Subcutaneous adipose tissue (tissue), 4 donors: Measurements from ENCODE around the gene DHRS2. TPM values are rescaled to one million over a fixed set of nuclear protein-coding genes. Genes with fewer than 3 reads are reported as not detected.

Experiments
- total RNA-seq, 4 donors: library from RNA; depleted of rRNA; stranded (reverse); fragments of >200 nt; gene quantifications; one replicate each; pipeline ENCODE4 v1.1.0, GENCODE V29; 2016
- TF ChIP-seq, protein P1 (sequence below): fragments of 450-650 bp; IDR thresholded peaks from one replicate; pipeline ENCODE4 v1.5.1; 2016; ENCODE audit warnings: low read depth, mild to moderate bottlenecking, control low read depth, antibody characterized with exemption, moderate library complexity

The DHRS2 gene
- total RNA-seq, 4 donors from 2014 or later: not detected

DNA sequence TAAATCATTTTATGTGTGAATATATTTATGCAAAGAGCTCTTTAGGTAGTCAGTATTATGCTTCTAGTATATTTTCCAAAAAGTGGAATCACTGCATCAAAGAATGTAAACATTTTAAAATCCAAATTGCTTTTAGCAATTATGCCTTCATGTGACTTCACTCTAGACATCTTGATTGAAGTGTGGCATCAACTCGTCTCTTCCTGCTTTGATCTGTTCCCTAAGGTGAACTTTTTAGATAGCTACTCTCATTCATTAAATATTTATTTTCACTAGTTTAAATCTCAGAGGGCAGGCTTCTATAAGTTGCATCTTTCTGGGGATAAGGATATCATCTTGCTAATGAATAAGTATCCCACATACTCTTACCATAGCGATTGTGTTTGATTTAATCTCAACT lies 39.2 kb downstream of the DHRS2 start:
- TF ChIP-seq, protein P1, sequence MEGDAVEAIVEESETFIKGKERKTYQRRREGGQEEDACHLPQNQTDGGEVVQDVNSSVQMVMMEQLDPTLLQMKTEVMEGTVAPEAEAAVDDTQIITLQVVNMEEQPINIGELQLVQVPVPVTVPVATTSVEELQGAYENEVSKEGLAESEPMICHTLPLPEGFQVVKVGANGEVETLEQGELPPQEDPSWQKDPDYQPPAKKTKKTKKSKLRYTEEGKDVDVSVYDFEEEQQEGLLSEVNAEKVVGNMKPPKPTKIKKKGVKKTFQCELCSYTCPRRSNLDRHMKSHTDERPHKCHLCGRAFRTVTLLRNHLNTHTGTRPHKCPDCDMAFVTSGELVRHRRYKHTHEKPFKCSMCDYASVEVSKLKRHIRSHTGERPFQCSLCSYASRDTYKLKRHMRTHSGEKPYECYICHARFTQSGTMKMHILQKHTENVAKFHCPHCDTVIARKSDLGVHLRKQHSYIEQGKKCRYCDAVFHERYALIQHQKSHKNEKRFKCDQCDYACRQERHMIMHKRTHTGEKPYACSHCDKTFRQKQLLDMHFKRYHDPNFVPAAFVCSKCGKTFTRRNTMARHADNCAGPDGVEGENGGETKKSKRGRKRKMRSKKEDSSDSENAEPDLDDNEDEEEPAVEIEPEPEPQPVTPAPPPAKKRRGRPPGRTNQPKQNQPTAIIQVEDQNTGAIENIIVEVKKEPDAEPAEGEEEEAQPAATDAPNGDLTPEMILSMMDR: no peak

DNA sequence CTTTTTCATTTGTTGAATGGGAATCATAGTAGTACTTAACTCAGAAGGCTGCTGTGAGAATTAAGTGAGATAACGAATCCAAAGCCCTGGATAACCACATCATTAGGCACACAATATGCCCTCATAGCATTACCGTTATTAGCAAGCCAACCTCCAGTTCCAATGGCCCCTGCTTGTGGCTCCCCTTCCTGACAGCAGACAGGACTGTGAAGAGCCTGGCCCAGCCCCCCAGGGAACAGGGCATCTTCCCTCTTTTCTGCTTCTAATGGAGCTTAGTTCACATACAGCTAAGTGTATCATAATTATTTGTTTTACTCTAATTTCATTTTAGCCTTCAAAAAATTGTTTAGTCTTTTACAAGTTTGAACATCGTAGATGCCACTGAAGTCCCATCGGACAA lies 39.7 kb downstream of the DHRS2 start:
- TF ChIP-seq, protein P1: no peak

DNA sequence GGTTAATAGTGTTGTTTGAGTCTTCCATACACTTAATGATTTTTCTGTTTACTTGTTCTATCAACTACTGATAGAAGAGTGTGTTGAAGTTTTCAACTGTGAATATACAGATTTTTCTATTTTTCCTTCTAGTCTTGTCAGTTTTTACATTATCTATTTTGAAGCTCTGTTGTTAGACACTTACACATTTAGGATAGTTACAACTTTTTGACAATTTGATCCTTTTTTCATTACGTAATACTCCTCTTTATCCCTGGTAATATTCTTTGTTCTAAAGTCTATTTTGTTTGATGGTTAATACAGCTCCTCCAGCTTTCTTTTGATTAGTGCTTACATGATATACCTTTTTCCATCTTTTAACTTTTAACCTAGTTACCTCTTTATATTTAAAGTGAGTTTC lies 45.2 kb downstream of the DHRS2 start:
- TF ChIP-seq, protein P1: no peak

DNA sequence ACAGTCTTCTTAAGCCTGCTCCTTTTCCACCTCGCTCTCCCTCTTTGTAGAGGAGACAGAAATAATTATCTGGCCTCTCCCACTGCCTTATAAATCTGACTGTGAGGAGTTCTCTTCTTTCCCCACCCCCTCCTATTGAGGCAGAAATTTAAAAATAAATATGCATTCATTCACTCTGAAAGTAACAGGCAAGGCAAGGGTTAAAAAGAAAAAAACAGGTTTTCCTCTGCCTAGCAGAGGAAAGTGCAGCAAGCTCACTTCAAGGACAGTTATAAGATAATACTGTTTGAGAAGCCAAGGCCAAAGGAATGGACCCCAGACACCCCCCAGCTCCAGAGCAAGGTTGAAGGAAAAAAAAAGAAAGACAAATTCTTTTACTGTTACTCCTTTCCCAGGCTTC lies 56.3 kb downstream of the DHRS2 start:
- TF ChIP-seq, protein P1: no peak

DNA sequence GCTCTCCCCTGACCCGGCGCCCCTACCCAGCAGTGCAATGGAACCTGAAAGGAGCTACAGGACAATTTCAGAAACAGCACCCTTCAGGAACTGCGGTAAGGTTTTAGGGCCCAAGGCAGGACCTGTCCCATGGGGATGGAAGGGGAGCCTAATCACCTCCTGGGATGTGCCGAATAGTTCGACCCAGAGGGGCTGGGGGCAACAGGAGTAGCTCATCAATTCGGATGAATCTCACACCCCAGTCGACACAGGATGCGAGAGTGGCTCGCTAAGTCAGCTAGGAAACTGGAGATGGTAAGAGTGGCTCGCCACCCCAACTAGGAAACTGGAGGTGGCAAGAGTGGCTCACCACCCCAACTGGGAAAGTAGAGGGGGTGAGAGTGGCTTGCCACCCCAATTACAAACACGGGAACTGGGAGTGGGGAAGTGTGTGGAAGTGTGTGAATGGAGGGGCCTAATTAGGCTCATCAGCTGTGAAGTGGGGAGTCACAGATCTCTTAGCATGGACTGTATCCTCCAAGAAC lies 57.1 kb downstream of the DHRS2 start:
- TF ChIP-seq, protein P1: no peak

DNA sequence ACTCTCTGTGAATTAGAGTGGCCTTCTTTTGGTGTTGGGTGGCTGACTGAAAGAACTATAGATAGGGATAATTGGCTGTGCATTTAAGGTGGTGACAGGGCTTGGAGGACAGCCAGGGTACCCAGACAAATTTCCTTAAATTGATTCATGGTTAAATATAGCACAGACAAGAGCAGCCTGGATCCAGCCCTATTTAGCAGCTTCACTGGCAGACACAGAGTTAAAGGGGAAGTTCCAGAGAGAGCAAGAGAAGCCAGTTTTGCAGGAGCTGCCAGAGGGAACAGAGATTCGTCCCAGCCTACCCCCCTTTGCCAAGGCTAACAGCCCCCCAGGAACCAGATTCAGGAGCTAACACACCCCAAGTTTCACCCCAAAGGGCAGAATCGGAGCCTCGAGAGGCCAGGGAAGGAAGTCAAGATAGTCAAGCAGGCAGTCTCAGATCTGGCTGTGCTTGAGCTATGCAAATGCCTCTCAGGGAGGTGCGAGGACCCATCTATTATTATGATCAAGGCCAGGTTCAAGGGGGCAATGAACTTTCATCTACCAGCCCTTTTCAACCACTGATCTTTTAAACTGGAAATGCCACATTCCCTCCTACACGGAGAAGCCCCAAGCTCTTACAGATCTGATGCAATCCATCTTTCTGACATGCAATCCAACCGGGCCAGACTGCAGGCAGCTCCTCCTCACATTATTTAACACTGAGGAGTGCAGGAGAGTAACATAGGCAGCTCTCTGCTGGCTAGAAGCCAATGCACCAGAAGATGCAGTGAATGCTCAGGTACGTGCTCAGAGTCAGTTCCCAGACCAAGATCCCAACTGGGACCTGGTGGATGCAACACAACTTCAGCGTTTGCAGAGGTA lies 58.2 kb downstream of the DHRS2 start:
- TF ChIP-seq, protein P1: no peak

Other genes with a start within 250 kb of the DHRS2 start
- gene MYH6, start 228.1 kb upstream of the DHRS2 start, total RNA-seq: not detected
- gene MYH7, start 200.7 kb upstream of the DHRS2 start, total RNA-seq: not detected
- 10 to 100 TPM; 20.5 to 43.4 (median 35.1) TPM for gene NGDN, start 166.7 kb upstream of the DHRS2 start, total RNA-seq
- gene ZFHX2, start 84.6 kb upstream of the DHRS2 start, total RNA-seq: 1 to 10 TPM in 1 of 4 donors, under 1 TPM in 3; 0.33 to 1.4 (median 0.50) TPM
- 10 to 100 TPM in 3 of 4 donors, 1 to 10 TPM in 1; 6.7 to 23.2 (median 18.4) TPM for gene THTPA, start 80.1 kb upstream of the DHRS2 start, total RNA-seq
- gene AP1G2, start 68.6 kb upstream of the DHRS2 start, total RNA-seq: 10 to 100 TPM; 25.3 to 49.6 (median 30.8) TPM
- gene JPH4, start 57.6 kb upstream of the DHRS2 start, total RNA-seq: 1 to 10 TPM in 2 of 4 donors, under 1 TPM in 2; 0.19 to 2.0 (median 1.2) TPM